GM12878 (cell line): Measurements from ENCODE around the gene SETD1B. TPM values are rescaled to one million over a fixed set of nuclear protein-coding genes. Genes with fewer than 3 reads are reported as not detected.

Experiments used
- EZH2 ChIP-seq: IDR thresholded peaks from 2 replicates; pipeline ENCODE4 v1.6.1; 2012; ENCODE audit warnings: low read depth, mild to moderate bottlenecking, control low read depth, inconsistent platforms, low read length, borderline replicate concordance; ENCODE audit not compliant: control insufficient read depth
- GABPA ChIP-seq: IDR thresholded peaks from 2 replicates; pipeline ENCODE4 v1.6.1; 2014; ENCODE audit warnings: antibody characterized with exemption, low read depth, mild to moderate bottlenecking, inconsistent platforms
- IKZF1 ChIP-seq: fragments of 450-650 bp; conservative IDR thresholded peaks from 2 replicates; pipeline ENCODE4 v1.6.1; 2017; ENCODE audit warnings: antibody characterized with exemption, mild to moderate bottlenecking
- KLF5 ChIP-seq: fragments of 450-650 bp; IDR thresholded peaks from 2 replicates; pipeline ENCODE4 v1.6.1; 2014; ENCODE audit warnings: mild to moderate bottlenecking; ENCODE audit not compliant: partially characterized antibody
- MYB ChIP-seq: fragments of 150-350 bp; IDR thresholded peaks from 2 replicates; pipeline ENCODE4 v1.6.1; 2014; ENCODE audit warnings: mild to moderate bottlenecking, low read depth, low read length, borderline replicate concordance
- MYC ChIP-seq: IDR thresholded peaks from 2 replicates; pipeline ENCODE4 v1.6.1; 2011; ENCODE audit warnings: mild to moderate bottlenecking, low read length, moderate library complexity, inconsistent platforms; ENCODE audit not compliant: insufficient read depth, insufficient replicate concordance, insufficient read length, severe bottlenecking
- NBN ChIP-seq: fragments of 450-650 bp; IDR thresholded peaks from 2 replicates; pipeline ENCODE4 v1.6.1; 2016
- NR2F1 ChIP-seq: fragments of 450-650 bp; conservative IDR thresholded peaks from 2 replicates; pipeline ENCODE4 v1.6.1; 2017; ENCODE audit warnings: mild to moderate bottlenecking
- RB1 ChIP-seq: fragments of 450-650 bp; formaldehyde crosslinking; IDR thresholded peaks from 2 replicates; pipeline ENCODE4 v1.6.1; 2017; ENCODE audit warnings: mild to moderate bottlenecking, borderline replicate concordance
- RFX5 ChIP-seq: IDR thresholded peaks from 2 replicates; pipeline ENCODE4 v1.6.1; 2011; ENCODE audit warnings: low read depth, low read length, improper control_type of control experiment
- SP1 ChIP-seq: IDR thresholded peaks from one replicate; pipeline ENCODE4 v1.6.1; 2011; ENCODE audit warnings: low read depth, low read length
- SREBF2 ChIP-seq: IDR thresholded peaks from 2 replicates; pipeline ENCODE4 v1.6.1; 2012; ENCODE audit warnings: mild to moderate bottlenecking, low read length
- ZNF217 ChIP-seq: fragments of 450-650 bp; IDR thresholded peaks from 2 replicates; pipeline ENCODE4 v1.6.1; 2017; ENCODE audit warnings: antibody characterized with exemption, mild to moderate bottlenecking
- polyA plus RNA-seq, 11 experiments: library from polyadenylated mRNA; depleted of rRNA in 4 of 11; unstranded in 6 of 11; stranded (reverse) in 5 of 11; fragments of >200 nt; fragmentation: Nextera tagmentation in 4 of 11; fragmentation: Illumina TruSeq in 1 of 11; extraction: Ambion mirVana in 4 of 11; extraction: Trizol in 1 of 11; gene quantifications; 1 replicate in 1 of 11; 2 replicates in 10 of 11; pipeline versions ENCODE4 v1.2.1 to v1.2.3, GENCODE V29; 2011 to 2016; ENCODE audit warnings: inconsistent platforms in 2 of 11, missing spikeins in 2 of 11, low read depth in 1 of 11
- total RNA-seq, 4 experiments: library from RNA; depleted of rRNA in 3 of 4; stranded (reverse); fragments of >200 nt in 3 of 4; fragmentation: Illumina TruSeq in 1 of 4; extraction: Trizol in 1 of 4; gene quantifications; 2 replicates each; pipeline versions ENCODE4 v1.2.1 to v1.2.3, GENCODE V29; 2013 to 2021
- TF ChIP-seq, protein P1 (sequence below): fragments of 450-650 bp; formaldehyde crosslinking; IDR thresholded peaks from 2 replicates; pipeline ENCODE4 v1.4.0; 2022; ENCODE audit warnings: mild to moderate bottlenecking, moderate library complexity
- TF ChIP-seq, protein P2 (sequence below): fragments of 450-650 bp; IDR thresholded peaks from 2 replicates; pipeline ENCODE4 v1.6.1; 2017; ENCODE audit warnings: mild to moderate bottlenecking, moderate library complexity
- TF ChIP-seq, protein P3 (sequence below): IDR thresholded peaks from 2 replicates; pipeline ENCODE4 v1.6.1; 2012; ENCODE audit warnings: mild to moderate bottlenecking, low read depth, low read length
- TF ChIP-seq, protein P4 (sequence below): IDR thresholded peaks from 2 replicates; pipeline ENCODE4 v1.6.1; 2011; ENCODE audit warnings: mild to moderate bottlenecking, low read depth, low read length, moderate library complexity; ENCODE audit not compliant: insufficient replicate concordance

SETD1B gene
- total and polyA plus RNA-seq, 10 of the 15 experiments (the other 5 are each of a cell fraction or from before 2014, with no cell fraction given): 0.50 to 17.3 (median 1.6) TPM

DNA sequence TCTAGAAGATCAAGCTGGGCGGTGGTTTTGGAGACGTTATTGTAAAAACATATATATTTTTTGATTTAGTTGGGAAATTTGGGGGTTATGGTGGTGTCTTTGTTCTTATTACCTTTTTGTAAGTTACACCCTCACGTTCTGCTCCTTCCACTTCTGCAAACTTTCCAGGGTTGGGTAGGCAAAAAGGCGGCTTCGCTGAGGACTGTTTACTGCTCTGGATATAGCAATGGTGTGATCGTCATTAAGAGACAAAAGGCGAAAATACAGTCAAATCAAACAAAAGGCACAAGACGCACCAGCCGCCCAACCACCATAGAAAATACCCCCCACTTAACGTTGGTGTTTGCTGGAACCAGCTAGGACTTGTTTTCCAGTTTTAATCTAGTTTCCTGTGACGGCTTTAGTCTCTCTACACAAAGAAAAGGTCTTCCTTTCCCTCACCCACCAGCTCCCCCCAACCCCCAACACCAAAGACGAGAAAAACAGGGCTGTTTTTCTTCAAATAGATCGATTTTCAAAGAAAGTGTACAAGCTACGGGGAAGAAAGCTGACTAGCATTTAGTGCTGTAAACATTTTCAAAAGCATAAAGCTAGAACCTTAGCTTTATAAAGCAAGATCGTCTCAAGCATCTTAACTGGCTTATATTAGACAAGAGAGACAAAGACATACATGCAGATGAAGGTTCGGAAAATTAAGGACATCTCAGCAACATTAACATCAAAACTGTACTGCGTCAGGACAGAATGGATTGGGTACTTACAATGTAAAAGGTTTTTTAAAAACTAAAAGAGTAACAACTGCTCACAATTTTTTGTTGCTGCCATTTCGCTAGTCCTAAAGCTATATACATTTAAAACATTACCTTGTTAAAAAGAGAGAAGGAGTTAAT, 2.0 kb upstream of the SETD1B start (continued):
- TF ChIP-seq, protein P1, sequence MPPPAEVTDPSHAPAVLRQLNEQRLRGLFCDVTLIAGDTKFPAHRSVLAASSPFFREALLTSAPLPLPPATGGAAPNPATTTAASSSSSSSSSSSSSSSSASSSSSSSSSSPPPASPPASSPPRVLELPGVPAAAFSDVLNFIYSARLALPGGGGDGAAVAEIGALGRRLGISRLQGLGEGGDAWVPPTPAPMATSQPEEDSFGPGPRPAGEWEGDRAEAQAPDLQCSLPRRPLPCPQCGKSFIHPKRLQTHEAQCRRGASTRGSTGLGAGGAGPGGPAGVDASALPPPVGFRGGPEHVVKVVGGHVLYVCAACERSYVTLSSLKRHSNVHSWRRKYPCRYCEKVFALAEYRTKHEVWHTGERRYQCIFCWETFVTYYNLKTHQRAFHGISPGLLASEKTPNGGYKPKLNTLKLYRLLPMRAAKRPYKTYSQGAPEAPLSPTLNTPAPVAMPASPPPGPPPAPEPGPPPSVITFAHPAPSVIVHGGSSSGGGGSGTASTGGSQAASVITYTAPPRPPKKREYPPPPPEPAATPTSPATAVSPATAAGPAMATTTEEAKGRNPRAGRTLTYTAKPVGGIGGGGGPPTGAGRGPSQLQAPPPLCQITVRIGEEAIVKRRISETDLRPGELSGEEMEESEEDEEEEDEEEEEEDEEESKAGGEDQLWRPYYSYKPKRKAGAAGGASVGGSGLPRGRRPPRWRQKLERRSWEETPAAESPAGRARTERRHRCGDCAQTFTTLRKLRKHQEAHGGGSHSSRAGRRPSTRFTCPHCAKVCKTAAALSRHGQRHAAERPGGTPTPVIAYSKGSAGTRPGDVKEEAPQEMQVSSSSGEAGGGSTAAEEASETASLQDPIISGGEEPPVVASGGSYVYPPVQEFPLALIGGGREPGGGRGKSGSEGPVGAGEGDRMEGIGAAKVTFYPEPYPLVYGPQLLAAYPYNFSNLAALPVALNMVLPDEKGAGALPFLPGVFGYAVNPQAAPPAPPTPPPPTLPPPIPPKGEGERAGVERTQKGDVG (CRISPR knock-in tag): no peak
- TF ChIP-seq ZNF217 (no peak), RFX5 (no peak), SREBF2 (no peak), EZH2 (no peak), KLF5 (no peak), MYC (no peak), IKZF1 (no peak), GABPA (no peak), SP1 (no peak), MYB (no peak), RB1 (no peak), NBN (no peak), NR2F1 (no peak)
- TF ChIP-seq, protein P2, sequence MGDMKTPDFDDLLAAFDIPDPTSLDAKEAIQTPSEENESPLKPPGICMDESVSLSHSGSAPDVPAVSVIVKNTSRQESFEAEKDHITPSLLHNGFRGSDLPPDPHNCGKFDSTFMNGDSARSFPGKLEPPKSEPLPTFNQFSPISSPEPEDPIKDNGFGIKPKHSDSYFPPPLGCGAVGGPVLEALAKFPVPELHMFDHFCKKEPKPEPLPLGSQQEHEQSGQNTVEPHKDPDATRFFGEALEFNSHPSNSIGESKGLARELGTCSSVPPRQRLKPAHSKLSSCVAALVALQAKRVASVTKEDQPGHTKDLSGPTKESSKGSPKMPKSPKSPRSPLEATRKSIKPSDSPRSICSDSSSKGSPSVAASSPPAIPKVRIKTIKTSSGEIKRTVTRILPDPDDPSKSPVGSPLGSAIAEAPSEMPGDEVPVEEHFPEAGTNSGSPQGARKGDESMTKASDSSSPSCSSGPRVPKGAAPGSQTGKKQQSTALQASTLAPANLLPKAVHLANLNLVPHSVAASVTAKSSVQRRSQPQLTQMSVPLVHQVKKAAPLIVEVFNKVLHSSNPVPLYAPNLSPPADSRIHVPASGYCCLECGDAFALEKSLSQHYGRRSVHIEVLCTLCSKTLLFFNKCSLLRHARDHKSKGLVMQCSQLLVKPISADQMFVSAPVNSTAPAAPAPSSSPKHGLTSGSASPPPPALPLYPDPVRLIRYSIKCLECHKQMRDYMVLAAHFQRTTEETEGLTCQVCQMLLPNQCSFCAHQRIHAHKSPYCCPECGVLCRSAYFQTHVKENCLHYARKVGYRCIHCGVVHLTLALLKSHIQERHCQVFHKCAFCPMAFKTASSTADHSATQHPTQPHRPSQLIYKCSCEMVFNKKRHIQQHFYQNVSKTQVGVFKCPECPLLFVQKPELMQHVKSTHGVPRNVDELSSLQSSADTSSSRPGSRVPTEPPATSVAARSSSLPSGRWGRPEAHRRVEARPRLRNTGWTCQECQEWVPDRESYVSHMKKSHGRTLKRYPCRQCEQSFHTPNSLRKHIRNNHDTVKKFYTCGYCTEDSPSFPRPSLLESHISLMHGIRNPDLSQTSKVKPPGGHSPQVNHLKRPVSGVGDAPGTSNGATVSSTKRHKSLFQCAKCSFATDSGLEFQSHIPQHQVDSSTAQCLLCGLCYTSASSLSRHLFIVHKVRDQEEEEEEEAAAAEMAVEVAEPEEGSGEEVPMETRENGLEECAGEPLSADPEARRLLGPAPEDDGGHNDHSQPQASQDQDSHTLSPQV: no peak
- TF ChIP-seq, protein P3, sequence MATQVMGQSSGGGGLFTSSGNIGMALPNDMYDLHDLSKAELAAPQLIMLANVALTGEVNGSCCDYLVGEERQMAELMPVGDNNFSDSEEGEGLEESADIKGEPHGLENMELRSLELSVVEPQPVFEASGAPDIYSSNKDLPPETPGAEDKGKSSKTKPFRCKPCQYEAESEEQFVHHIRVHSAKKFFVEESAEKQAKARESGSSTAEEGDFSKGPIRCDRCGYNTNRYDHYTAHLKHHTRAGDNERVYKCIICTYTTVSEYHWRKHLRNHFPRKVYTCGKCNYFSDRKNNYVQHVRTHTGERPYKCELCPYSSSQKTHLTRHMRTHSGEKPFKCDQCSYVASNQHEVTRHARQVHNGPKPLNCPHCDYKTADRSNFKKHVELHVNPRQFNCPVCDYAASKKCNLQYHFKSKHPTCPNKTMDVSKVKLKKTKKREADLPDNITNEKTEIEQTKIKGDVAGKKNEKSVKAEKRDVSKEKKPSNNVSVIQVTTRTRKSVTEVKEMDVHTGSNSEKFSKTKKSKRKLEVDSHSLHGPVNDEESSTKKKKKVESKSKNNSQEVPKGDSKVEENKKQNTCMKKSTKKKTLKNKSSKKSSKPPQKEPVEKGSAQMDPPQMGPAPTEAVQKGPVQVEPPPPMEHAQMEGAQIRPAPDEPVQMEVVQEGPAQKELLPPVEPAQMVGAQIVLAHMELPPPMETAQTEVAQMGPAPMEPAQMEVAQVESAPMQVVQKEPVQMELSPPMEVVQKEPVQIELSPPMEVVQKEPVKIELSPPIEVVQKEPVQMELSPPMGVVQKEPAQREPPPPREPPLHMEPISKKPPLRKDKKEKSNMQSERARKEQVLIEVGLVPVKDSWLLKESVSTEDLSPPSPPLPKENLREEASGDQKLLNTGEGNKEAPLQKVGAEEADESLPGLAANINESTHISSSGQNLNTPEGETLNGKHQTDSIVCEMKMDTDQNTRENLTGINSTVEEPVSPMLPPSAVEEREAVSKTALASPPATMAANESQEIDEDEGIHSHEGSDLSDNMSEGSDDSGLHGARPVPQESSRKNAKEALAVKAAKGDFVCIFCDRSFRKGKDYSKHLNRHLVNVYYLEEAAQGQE: no peak
- TF ChIP-seq, protein P4, sequence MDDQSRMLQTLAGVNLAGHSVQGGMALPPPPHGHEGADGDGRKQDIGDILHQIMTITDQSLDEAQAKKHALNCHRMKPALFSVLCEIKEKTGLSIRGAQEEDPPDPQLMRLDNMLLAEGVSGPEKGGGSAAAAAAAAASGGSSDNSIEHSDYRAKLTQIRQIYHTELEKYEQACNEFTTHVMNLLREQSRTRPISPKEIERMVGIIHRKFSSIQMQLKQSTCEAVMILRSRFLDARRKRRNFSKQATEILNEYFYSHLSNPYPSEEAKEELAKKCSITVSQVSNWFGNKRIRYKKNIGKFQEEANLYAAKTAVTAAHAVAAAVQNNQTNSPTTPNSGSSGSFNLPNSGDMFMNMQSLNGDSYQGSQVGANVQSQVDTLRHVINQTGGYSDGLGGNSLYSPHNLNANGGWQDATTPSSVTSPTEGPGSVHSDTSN: no peak
